Stimulated activated CD4-positive, alpha-beta T cell treated with anti-CD3 and anti-CD28 coated beads, Interleukin-15, amount 100 ng/mL, for 24 hours (primary cell): ENCODE data around the gene NOTCH3.

Experiments used
- DNase-seq: peaks from one replicate; pipeline ENCODE4 v3.0.0-alpha.2; 2020

Gene NOTCH3

GRCh38 chr19:15122331-15123030, 78.3 kb downstream of the NOTCH3 start:
- DNase-seq: no peak

- no peak for DNase-seq
Measured at GRCh38 chr19:15120135-15121026, 80.4 kb downstream of the NOTCH3 start.

GRCh38 chr19:15118789-15119494, 81.9 kb downstream of the NOTCH3 start:
- DNase-seq: no peak

GRCh38 chr19:15118248-15118647, 82.5 kb downstream of the NOTCH3 start:
- DNase-seq: no peak

- DNase-seq: no peak
Measured at GRCh38 chr19:15116856-15117255, 83.9 kb downstream of the NOTCH3 start.

- DNase-seq: no peak
Measured at GRCh38 chr19:15115762-15116615, 84.8 kb downstream of the NOTCH3 start.

GRCh38 chr19:15115080-15115479, 85.7 kb downstream of the NOTCH3 start:
- no peak for DNase-seq

- DNase-seq: no peak
Measured at GRCh38 chr19:15114153-15114540, 86.6 kb downstream of the NOTCH3 start.

GRCh38 chr19:15113245-15114152, 87.3 kb downstream of the NOTCH3 start:
- DNase-seq: no peak

GRCh38 chr19:15112385-15112784, 88.4 kb downstream of the NOTCH3 start:
- no peak for DNase-seq

GRCh38 chr19:15111758-15112157, 89.0 kb downstream of the NOTCH3 start:
- DNase-seq: no peak

GRCh38 chr19:15110418-15110815, 90.4 kb downstream of the NOTCH3 start:
- no peak for DNase-seq

GRCh38 chr19:15109768-15110417, 90.9 kb downstream of the NOTCH3 start:
- DNase-seq: no peak
